Anterior cingulate cortex (tissue), 58 donors: ENCODE data around the gene ZXDC.

Experiments
- DNase-seq, 58 donors: peaks; one replicate each; lab custom pipeline; 2025; lab: John Stamatoyannopoulos, UW

Gene ZXDC

GRCh38 chr3:126491221-126492013, 15.7 kb upstream of the ZXDC start:
- DNase-seq = no peak

DNA sequence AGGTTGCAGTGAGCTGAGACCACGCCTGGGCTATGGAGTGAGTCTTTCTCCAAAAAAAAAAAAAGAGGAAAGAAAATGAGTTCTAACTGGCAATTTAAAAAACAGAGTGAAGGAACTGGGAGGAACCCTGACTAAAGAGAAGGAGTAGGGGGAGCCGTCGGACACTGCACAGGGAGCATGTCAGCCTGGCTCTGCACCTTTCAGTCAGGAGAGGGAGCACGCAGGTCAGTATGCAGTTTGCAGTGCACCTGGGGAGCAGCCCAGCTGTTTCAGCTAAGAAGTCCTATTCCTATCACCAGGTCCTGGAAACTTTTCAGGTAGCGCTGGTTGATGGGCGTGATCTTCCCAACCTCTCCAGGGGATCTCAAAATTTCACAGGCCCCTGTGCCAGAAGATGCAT, 14.9 kb upstream of the ZXDC start:
- DNase-seq = no peak

- no peak for DNase-seq
These were observed 13.3 kb upstream of the ZXDC start for GRCh38 chr3:126488886-126489569.

DNA sequence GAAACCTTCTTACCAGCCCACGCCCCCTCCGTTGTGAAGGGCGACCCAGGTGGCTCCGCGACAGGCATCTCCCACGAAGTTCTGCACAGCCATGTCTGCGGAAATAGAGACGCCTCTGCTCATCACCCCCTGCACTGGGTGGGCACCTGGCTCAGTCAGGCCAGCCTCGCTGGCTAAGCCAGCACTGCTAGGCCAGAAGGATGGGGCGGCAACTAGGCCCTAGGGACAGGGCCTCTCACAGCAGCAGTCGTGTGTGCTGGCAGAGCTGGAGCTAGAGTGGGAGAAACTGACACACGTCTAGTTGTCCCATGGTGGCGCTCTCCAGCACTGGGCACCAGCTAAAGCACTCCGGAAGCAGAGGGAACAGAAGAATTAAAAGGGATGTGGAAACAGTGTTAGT, 12.5 kb upstream of the ZXDC start:
- no peak for DNase-seq

GRCh38 chr3:126487151-126487771, 11.6 kb upstream of the ZXDC start:
- peak in 9 of 58 donors; percentile 15 to 39 (median 24) for DNase-seq

DNA sequence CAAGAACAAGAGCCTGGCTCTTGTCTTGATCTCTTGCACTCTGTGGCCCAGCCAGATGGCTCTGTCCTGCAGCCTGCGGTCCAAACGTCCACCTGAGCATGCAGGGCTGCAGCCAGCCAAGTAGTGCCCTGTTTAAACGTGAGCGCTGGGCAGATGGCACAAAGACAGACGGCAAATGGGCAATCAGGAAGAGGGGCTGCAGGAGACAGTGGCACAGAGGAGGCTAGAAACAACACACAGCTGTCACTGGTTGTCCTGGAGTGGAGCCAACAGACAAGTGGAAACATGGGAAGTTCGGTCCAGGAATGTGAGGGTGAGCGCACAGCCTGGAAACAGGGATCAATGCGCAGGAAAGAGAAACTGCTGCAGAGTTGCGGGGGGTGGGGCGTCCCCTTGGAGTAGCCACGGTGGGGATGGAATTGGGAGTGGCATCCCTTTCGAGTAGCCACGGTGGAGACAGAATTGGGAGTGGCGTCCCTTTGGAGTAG, 10.7 kb upstream of the ZXDC start:
- DNase-seq = no peak

DNA sequence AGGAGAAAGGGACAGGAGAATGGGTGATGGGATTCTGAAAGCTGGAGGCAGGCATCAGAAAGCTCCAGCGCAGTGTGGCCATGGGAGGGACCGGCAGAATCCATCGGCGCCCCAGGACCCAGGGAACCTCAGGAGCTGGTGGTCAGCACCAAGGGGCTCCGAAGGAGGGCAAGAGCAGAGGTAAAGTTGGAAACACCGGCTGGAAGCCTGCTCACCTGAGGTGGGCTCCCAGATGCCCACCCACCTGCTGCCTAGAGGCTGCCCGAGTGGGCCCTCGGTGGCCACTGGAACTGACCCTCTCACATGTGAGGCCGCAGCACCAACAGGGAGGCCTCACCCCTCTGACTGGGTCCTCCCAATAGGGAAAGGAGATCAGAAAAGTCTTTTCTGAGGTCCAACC, 10.3 kb upstream of the ZXDC start:
- no peak for DNase-seq

DNA sequence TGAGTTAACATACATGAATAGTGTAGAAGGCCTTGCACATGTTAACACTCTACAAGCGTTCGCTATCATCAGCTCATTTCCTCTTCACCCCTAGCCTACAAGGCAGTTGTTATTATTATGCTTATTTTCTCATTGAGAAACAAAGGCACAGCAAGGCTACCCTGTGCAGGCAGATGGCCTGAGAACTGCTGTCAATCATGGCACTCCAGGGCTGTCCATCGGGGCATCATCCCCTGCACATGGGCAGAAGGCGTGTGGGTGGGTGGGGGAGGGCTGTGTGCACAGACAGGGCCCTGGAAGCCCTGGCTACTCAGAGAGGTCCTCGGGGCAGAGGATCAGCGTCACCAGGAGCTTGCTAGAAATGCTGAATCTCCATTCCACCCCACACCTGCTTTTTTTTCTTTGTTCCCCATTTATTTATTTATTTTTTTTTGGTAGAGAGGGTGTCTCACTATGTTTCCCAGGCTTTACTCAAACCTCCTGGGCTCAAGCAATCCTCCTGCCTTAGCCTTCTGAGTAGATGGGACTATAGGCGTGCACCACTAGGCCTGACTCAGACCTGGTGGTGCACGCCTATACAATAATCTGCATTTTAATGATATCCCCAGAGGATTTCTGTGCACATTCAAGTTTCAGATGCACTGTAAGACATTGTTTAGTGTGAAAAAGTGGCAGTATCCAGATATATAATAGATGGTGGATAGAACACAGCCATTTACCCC, 9.6 kb upstream of the ZXDC start:
- no peak for DNase-seq

- DNase-seq = no peak
These were observed 9.0 kb upstream of the ZXDC start for GRCh38 chr3:126484662-126485061.

DNA sequence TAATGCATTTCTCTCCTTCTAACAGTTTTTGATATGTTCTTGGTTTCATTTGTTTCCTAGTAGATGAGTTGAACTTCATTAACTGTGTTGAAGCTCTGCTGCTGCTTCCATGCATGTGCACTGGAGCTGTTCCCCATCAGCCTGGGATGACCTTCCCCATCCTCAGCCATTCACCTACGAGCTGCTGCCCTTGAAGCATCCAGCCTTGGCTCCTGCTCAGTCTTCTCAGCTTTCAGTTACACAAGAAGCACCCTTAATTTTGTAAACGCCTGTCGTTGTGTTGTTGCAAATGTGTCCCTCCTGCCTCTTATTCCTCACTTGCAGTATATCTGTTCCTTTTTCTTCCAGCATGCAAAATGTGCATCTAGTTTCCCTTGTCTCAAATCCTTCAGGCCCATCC, 8.5 kb upstream of the ZXDC start:
- DNase-seq = no peak

- no peak for DNase-seq
These were observed 7.7 kb upstream of the ZXDC start for GRCh38 chr3:126483321-126483761.

DNA sequence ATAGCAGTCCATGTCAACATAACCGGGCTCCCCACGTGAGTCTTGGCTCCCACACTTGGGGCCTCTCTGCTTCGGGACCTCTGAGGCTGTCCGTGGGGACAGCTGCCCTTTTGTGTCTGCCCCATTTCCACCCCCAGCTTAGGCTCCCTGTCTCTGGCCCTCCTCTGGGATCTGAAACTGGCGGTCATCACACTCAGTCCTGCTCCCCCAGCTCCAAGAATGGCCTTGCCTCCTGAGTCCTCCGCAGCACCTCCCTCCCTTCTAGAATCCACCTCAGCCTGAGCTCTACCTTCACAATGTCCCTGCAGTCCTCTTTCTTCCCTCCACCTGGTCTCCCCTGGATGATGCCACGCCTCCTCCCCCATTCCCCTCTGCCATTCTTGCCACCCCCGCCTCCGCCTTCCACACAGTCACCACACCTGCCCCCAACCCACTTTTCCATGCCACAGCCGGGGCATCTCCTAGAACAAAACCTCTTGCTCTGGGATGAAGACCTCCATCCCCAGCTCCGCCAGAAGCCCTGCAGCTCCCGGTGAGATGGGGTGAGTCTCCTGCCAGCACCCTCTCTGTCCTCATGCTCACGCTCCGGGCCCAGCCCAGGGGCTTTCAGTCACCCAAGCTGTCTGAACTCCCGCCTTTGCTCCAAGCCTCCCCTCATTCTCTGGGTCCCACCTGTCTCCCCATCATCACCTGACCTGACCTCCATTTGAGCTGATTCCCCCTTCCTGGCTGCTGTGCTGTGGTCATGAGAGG, 7.0 kb upstream of the ZXDC start:
- DNase-seq = no peak

DNA sequence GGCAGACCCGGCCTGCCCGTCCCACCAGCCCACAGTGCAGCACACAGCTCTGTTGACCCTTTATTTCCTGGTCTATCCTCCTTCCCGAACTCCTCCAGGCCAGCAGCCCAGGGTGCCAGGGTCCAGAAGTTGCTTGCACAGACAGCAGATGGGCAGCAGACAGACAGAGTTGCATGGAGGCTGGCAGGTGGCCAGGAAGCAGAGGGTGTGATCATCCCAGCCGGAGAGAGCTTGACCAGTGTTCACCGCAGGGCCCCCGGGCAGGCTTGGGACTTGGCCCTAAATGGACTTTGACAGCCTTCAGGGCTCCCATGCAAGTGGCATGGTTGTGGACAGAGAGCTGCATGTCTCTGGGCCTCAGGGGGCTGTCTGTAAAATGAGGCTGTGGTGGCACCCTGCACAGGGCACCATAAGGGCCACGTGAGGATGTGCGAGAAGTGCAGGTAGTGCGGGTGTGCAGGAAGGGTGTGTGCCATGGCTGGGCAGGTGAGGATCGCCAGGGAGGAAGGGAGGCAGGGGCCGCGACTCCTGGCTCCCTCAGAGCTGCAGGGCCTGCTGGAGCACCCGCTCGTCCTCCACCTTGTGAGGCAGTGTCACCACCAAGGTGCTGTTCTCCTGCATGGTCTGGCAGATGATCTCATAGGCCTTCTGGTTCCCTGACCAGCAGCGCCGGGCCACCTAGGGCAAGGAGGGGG, 6.3 kb upstream of the ZXDC start:
- peak in 1 of 58 donors; percentile 39 for DNase-seq

GRCh38 chr3:126480861-126481260, 5.2 kb upstream of the ZXDC start:
- peak in 6 of 58 donors; percentile 11 to 24 (median 22) for DNase-seq

GRCh38 chr3:126480206-126480605, 4.5 kb upstream of the ZXDC start:
- DNase-seq = no peak

DNA sequence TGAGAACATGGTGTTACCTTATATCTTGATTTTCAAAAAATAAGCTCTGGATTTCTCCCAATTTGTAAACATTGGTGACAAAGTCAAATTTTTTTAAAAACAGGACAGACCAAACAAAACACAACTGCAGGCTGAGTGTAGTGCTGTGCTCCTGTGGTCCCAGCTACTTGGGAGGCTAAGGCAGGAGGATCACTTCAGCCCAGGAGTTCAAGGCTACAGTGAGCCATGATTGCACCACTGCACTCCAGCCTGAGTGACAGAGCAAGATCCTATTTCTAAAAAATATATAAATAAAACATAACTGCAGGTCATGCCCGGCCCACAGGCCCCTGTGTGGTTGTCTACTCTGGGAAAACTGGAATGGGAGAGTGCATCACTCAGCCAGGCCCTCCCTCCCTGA, 4.0 kb upstream of the ZXDC start:
- no peak for DNase-seq

DNA sequence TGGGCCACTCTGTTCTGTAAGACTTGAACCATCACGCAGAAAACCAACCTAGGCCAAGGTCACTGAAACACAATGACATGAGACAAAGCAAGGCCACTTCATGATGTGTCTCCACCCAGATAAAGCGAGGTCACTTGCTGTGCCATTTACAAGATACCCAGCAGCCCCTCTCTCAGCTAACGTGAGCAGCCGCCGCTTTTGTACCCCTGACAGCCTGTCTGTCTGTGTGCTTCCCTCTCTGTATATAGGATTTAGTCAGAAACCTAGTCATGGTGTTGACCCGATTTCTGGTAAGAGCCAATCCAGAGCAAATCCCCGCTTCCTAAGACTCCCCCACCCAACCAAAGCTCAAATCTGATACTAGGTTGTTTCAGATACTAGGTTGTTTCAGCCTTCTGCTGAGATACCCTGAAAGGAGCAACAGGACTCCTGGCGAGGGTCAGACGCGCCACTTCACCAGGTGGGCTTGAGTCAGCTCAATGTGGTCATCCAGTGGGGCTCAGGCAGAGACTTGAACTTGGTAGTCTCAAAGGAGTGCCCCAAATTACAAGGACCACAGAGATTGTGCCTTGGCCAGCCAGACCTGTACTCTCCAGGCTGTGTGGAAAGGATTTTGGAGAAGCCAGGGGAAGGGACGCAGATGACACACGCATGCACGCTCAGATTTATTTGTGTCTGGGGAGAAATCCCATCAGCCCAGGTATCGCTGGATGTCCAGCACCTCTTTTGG, 3.1 kb upstream of the ZXDC start:
- DNase-seq = no peak

GRCh38 chr3:126477061-126477380, 1.3 kb upstream of the ZXDC start:
- DNase-seq = no peak
